Breast epithelium (tissue), 3 donors: ENCODE data around the gene MARK3.

Source experiments
- POLR2A ChIP-seq: fragments of 450-650 bp; IDR thresholded peaks from one replicate; pipeline ENCODE4 v1.6.1; 2016; ENCODE audit warnings: antibody characterized with exemption, mild to moderate bottlenecking, moderate library complexity
- TF ChIP-seq, protein P1 (sequence below), 3 donors: fragments of 450-650 bp; IDR thresholded peaks; one replicate each; pipeline ENCODE4 v1.5.1; 2016 to 2017; ENCODE audit warnings: antibody characterized with exemption in 3 of 3, mild to moderate bottlenecking in 3 of 3, moderate library complexity in 3 of 3

DNA sequence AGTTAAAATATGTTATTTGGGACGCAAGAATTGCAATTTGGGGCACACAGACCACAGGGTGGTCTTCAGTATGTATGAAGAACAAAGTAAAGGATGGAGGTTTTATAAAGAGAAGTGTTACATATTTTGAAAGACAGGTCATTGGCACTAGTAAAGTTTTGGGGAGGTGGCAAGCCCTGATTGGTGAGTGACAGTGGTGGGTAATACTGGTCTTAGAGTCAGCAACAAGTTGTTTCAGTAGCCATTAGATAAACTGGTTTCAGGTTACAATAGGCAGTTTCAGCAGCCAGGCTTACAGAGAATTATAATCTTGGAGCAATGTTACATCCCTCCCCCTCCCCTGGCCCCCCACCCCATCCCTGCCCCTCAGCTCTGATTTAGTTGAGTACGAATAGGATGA lies 17.5 kb downstream of the MARK3 start:
- TF ChIP-seq, protein P1, sequence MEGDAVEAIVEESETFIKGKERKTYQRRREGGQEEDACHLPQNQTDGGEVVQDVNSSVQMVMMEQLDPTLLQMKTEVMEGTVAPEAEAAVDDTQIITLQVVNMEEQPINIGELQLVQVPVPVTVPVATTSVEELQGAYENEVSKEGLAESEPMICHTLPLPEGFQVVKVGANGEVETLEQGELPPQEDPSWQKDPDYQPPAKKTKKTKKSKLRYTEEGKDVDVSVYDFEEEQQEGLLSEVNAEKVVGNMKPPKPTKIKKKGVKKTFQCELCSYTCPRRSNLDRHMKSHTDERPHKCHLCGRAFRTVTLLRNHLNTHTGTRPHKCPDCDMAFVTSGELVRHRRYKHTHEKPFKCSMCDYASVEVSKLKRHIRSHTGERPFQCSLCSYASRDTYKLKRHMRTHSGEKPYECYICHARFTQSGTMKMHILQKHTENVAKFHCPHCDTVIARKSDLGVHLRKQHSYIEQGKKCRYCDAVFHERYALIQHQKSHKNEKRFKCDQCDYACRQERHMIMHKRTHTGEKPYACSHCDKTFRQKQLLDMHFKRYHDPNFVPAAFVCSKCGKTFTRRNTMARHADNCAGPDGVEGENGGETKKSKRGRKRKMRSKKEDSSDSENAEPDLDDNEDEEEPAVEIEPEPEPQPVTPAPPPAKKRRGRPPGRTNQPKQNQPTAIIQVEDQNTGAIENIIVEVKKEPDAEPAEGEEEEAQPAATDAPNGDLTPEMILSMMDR (IDR thresholded peaks at IDR 0.05), result no peak
- no peak for TF ChIP-seq POLR2A
